Karpas-422 (cell line): Measurements from ENCODE around the gene ARID2. TPM values are rescaled to one million over a fixed set of nuclear protein-coding genes. Genes with fewer than 3 reads are reported as not detected.

Experiments used
- DNase-seq: peaks from one replicate; pipeline ENCODE4 v3.0.0-alpha.2; 2015
- H2AFZ ChIP-seq: fragments of 200-600 bp; sonication (generic); 2 replicates; pipeline ENCODE4 v1.6.1; 2014; ENCODE audit warnings: antibody characterized with exemption, low read length, mixed read lengths
- H3K27ac ChIP-seq: fragments of 200-600 bp; sonication (generic); 2 replicates; pipeline ENCODE4 v1.5.1; 2014; ENCODE audit warnings: mild to moderate bottlenecking, low read length, moderate library complexity
- H3K27me3 ChIP-seq: fragments of 200-600 bp; sonication (generic); 2 replicates; pipeline ENCODE4 v1.6.1; 2014; ENCODE audit warnings: low read length, mixed read lengths
- H3K36me3 ChIP-seq: fragments of 200-600 bp; sonication (generic); 2 replicates; pipeline ENCODE4 v1.6.1; 2014; ENCODE audit warnings: low read length, mixed read lengths; ENCODE audit not compliant: insufficient read depth
- H3K4me1 ChIP-seq: fragments of 200-600 bp; sonication (generic); 2 replicates; pipeline ENCODE4 v1.6.1; 2014; ENCODE audit warnings: mild to moderate bottlenecking, low read length, mixed read lengths
- H3K4me2 ChIP-seq: fragments of 200-600 bp; sonication (generic); 2 replicates; pipeline ENCODE4 v1.6.1; 2014; ENCODE audit warnings: low read length, low read depth, mild to moderate bottlenecking; ENCODE audit not compliant: poor library complexity, severe bottlenecking
- H3K4me3 ChIP-seq: fragments of 200-600 bp; sonication (generic); 2 replicates; pipeline ENCODE4 v1.5.1; 2014; ENCODE audit warnings: mild to moderate bottlenecking, antibody characterized with exemption, low read length, mixed read lengths
- H3K79me2 ChIP-seq: fragments of 200-600 bp; sonication (generic); 2 replicates; pipeline ENCODE4 v1.6.1; 2014; ENCODE audit warnings: mild to moderate bottlenecking, low read length, mixed read lengths
- H3K9ac ChIP-seq: fragments of 200-600 bp; sonication (generic); 2 replicates; pipeline ENCODE4 v1.6.0; 2014; ENCODE audit warnings: low read length
- H3K9me2 ChIP-seq: fragments of 200-600 bp; sonication (generic), shearing (Covaris generic); replicated peaks from 2 replicates; pipeline ENCODE4 v1.6.0; 2014; ENCODE audit warnings: mild to moderate bottlenecking, low read length, moderate library complexity; ENCODE audit not compliant: insufficient read depth
- H3K9me3 ChIP-seq: fragments of 300-700, 200-600 bp; sonication (generic); 2 replicates; pipeline ENCODE4 v1.6.1; 2014; ENCODE audit warnings: low read length, mixed read lengths
- H4K20me1 ChIP-seq: fragments of 200-600 bp; sonication (generic); 2 replicates; pipeline ENCODE4 v1.6.1; 2014; ENCODE audit warnings: mild to moderate bottlenecking, antibody characterized with exemption, low read length, low read depth; ENCODE audit not compliant: insufficient read depth
- total RNA-seq: library from RNA; depleted of rRNA; stranded (reverse); fragments of >200 nt; shearing (Covaris generic); gene quantifications from 2 replicates; pipeline ENCODE4 v1.2.3, GENCODE V29; 2014; ENCODE audit warnings: low replicate concordance

The ARID2 gene
- total RNA-seq, 1 experiment from 2014 or later: 61.9 TPM

DNA sequence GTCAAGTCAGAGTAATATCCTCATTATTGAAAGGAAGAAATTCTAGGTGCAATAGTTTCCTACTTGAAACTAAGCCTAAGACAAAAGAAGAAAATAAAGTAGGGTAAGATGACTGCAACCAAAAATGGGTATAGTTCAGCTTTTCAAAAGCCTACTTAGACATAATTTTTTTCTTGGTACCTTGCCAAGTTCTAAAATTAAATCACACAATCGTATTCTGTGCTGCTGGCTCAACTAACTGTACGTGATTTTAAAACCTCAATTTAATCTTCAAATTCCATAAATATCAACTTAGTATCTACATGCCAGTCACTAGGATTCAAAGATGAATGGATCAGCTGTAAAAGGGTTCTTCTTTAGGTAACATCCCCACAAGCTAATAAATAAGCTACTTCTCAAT lies 204.0 kb downstream of the ARID2 start:
- no peaks in the 10 kb centered on the region for H3K9me2 ChIP-seq
- H3K9ac ChIP-seq: no peak overlapping the region
- H2AFZ ChIP-seq: no peak overlapping the region
- peak overlapping the region; percentile 46 for H3K27ac ChIP-seq
- peaks cover 68% of the 10 kb centered on the region for H3K79me2 ChIP-seq
- peak overlapping the region; percentile 33 for H3K4me2 ChIP-seq
- H3K36me3 ChIP-seq: peaks cover 41% of the 10 kb centered on the region
- no peaks in the 10 kb centered on the region for H4K20me1 ChIP-seq
- no peaks in the 10 kb centered on the region for H3K27me3 ChIP-seq
- H3K4me1 ChIP-seq: peaks cover 30% of the 10 kb centered on the region
- no peaks in the 10 kb centered on the region for H3K9me3 ChIP-seq
- DNase-seq: peak; percentile 54
- no peak overlapping the region for H3K4me3 ChIP-seq

DNA sequence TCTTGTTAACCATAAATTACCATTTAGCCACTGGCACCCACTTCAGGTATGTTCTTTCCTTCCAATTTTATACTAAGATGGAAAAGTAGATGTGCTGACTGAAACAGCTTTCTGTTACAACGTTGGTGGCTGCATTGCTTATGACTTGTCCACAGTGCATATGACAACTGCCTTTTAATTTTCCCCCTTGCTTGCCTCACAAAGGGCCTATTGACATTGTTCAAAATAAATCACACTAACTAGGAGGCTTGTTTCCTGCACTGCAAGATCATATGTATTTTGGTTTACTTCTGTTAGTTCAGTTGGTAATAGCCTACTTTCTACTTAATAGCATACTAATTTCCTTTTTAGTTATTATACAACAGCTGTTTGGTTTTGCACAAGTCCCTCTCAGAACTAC lies 205.4 kb downstream of the ARID2 start:
- DNase-seq: no peak
- Histone ChIP-seq H3K79me2 (peaks cover 73% of the 10 kb centered on the region), H3K9me3 (no peaks in the 10 kb centered on the region), H3K36me3 (peaks cover 40% of the 10 kb centered on the region), H3K27me3 (no peaks in the 10 kb centered on the region), H3K9me2 (no peaks in the 10 kb centered on the region), H3K9ac (no peak overlapping the region), H4K20me1 (no peaks in the 10 kb centered on the region), H3K4me2 (no peak overlapping the region), H3K27ac (no peak overlapping the region), H3K4me3 (no peak overlapping the region), H3K4me1 (peaks cover 30% of the 10 kb centered on the region), H2AFZ (no peak overlapping the region)

DNA sequence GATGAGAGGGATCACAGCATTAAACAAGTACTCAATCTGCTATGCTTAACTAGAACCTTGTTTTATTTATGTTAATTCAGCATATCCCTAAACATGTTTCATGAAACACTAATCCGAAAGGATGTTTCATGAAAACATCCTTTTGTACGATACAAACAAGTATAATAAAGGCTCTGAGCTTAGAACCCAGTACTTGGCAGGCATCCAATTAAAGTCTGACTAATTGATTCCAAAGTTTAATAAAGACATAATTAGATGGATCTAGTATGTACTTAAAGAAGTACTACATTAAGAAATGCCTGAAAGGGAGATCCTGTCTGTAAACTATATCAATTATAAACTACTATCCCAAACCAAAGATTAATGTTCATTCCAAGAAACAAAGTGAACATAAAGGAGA lies 209.1 kb downstream of the ARID2 start:
- Histone ChIP-seq H3K4me2 (no peak overlapping the region), H3K36me3 (peaks cover 36% of the 10 kb centered on the region)

DNA sequence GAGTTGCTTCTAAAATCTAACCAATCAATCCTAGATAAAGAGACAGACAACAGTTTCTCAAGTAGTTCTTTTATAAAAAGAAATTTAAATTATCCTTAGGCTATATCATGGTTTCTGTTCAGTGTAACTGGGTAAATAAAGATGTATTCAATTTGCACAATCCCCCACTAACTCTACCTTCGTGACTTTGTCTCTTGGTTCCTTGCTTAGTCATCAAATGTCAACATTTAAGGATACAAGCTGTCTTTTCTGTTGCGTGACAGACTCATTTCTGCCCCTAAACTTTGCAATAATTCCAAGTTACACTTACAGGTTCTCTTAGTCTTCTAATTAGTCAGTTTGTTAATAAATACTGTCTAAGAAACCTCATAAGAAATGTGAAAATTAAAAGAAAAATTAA lies 210.3 kb downstream of the ARID2 start:
- Histone ChIP-seq H3K27me3 (no peaks in the 10 kb centered on the region), H3K4me2 (no peak overlapping the region), H2AFZ (no peak overlapping the region), H3K9me3 (no peaks in the 10 kb centered on the region), H3K27ac (no peak overlapping the region), H3K36me3 (peaks cover 47% of the 10 kb centered on the region), H3K9me2 (no peaks in the 10 kb centered on the region), H4K20me1 (no peaks in the 10 kb centered on the region), H3K4me3 (no peak overlapping the region), H3K79me2 (peaks cover 80% of the 10 kb centered on the region), H3K9ac (no peak overlapping the region), H3K4me1 (peaks cover 11% of the 10 kb centered on the region)
- no peak for DNase-seq

More for the DNA sequence above, 209.1 kb downstream of the ARID2 start:
- Histone ChIP-seq H3K9me3 (no peaks in the 10 kb centered on the region), H3K27me3 (no peaks in the 10 kb centered on the region), H3K9me2 (no peaks in the 10 kb centered on the region), H3K4me3 (no peak overlapping the region), H2AFZ (no peak overlapping the region), H3K79me2 (peaks cover 78% of the 10 kb centered on the region), H3K27ac (no peak overlapping the region), H3K9ac (no peak overlapping the region), H3K4me1 (peaks cover 23% of the 10 kb centered on the region), H4K20me1 (no peaks in the 10 kb centered on the region)
- DNase-seq: no peak

GRCh38 chr12:45944771-45945170 lies 215.3 kb downstream of the ARID2 start:
- H4K20me1 ChIP-seq: no peaks in the 10 kb centered on the region
- no peak for DNase-seq
- peaks cover 14% of the 10 kb centered on the region for H3K4me1 ChIP-seq
- H3K27me3 ChIP-seq: no peaks in the 10 kb centered on the region
- no peak overlapping the region for H2AFZ ChIP-seq
- no peak overlapping the region for H3K4me3 ChIP-seq
- H3K36me3 ChIP-seq: peaks cover 83% of the 10 kb centered on the region
- H3K9me2 ChIP-seq: no peaks in the 10 kb centered on the region
- H3K9me3 ChIP-seq: no peaks in the 10 kb centered on the region
- H3K79me2 ChIP-seq: peaks cover 90% of the 10 kb centered on the region
- H3K4me2 ChIP-seq: no peak overlapping the region
- H3K9ac ChIP-seq: no peak overlapping the region
- no peak overlapping the region for H3K27ac ChIP-seq

GRCh38 chr12:45946435-45946834 lies 216.9 kb downstream of the ARID2 start:
- H3K4me3 ChIP-seq: no peak overlapping the region
- no peak overlapping the region for H3K27ac ChIP-seq
- DNase-seq: no peak
- peaks cover 16% of the 10 kb centered on the region for H3K4me1 ChIP-seq
- no peak overlapping the region for H2AFZ ChIP-seq
- H3K9me2 ChIP-seq: no peaks in the 10 kb centered on the region
- no peak overlapping the region for H3K9ac ChIP-seq
- H3K9me3 ChIP-seq: no peaks in the 10 kb centered on the region
- no peaks in the 10 kb centered on the region for H3K27me3 ChIP-seq
- peaks cover 91% of the 10 kb centered on the region for H3K79me2 ChIP-seq
- no peak overlapping the region for H3K4me2 ChIP-seq
- no peaks in the 10 kb centered on the region for H4K20me1 ChIP-seq
- H3K36me3 ChIP-seq: peaks cover 87% of the 10 kb centered on the region

- no peaks in the 10 kb centered on the region for H4K20me1 ChIP-seq
- no peaks in the 10 kb centered on the region for H3K9me3 ChIP-seq
- no peak for DNase-seq
- H2AFZ ChIP-seq: no peak overlapping the region
- H3K9me2 ChIP-seq: no peaks in the 10 kb centered on the region
- no peak overlapping the region for H3K27ac ChIP-seq
- H3K4me3 ChIP-seq: no peak overlapping the region
- H3K9ac ChIP-seq: no peak overlapping the region
- peaks cover 90% of the 10 kb centered on the region for H3K79me2 ChIP-seq
- no peaks in the 10 kb centered on the region for H3K27me3 ChIP-seq
- H3K36me3 ChIP-seq: peaks cover 69% of the 10 kb centered on the region
- no peak overlapping the region for H3K4me2 ChIP-seq
- peaks cover 16% of the 10 kb centered on the region for H3K4me1 ChIP-seq
These were observed 219.0 kb downstream of the ARID2 start for GRCh38 chr12:45948546-45948945.
